DMS153 (cell line): Measurements from ENCODE around the gene PDE6G.

Experiments used
- DNase-seq: peaks from one replicate; lab custom pipeline; 2025; lab: John Stamatoyannopoulos, UW

The PDE6G gene

GRCh38 chr17:81656118-81656743 lies at the start of gene PDE6G:
PDE6G (minus strand) TSS chr17:81656542; CDS start chr17:81653305, 3,237 bp downstream.
- no peak for DNase-seq

GRCh38 chr17:81705518-81706231 lies 49.3 kb upstream of the PDE6G start:
- DNase-seq: no peak

DNA sequence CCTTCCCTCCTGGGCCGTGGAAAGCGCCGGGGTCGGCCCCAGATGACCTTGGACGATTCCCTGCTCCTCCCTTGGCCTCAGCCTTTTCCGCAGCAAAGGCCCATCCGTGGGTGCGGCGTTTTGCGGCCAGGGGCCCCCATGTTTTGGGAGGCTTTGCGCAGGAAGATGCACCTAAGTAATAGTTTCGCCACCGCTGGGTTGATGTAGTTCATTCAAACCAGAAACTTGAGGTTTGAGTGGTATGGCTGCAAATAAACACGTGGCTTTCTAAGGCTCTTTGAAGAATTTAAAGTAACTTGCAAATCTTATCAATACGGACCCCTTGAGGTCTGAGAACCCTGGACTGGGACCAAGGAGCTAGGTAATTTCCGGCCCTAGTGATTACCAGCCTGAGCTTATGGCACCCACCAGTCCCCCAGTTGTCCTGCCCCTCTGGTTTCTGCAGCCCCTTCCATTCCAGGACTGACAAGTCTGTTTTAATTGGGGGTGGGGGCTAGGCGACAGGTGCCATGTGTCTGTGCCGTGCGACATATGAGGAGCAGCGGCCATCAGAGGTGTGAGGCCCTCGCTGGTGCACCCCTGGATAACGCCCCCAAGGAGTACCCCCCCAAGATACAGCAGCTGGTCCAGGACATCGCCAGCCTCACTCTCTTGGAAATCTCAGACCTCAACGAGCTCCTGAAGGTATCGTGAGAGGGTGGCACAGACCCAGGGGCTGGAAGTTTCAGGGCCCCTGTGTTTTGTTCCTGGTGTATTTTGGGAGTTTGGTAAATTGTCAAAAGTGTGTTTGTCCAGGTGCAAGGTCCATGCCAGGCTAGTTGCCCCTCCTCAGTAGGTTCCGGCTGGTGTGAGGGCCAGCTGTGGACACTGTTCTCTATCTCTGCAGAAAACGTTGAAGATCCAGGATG lies 47.7 kb upstream of the PDE6G start:
- DNase-seq: no peak

- DNase-seq: peak; percentile 86
Observed at GRCh38 chr17:81702934-81703746, 46.8 kb upstream of the PDE6G start, which contains the start of gene MRPL12. MRPL12 (plus strand) TSS chr17:81703367; CDS start chr17:81703502, 135 bp downstream.

DNA sequence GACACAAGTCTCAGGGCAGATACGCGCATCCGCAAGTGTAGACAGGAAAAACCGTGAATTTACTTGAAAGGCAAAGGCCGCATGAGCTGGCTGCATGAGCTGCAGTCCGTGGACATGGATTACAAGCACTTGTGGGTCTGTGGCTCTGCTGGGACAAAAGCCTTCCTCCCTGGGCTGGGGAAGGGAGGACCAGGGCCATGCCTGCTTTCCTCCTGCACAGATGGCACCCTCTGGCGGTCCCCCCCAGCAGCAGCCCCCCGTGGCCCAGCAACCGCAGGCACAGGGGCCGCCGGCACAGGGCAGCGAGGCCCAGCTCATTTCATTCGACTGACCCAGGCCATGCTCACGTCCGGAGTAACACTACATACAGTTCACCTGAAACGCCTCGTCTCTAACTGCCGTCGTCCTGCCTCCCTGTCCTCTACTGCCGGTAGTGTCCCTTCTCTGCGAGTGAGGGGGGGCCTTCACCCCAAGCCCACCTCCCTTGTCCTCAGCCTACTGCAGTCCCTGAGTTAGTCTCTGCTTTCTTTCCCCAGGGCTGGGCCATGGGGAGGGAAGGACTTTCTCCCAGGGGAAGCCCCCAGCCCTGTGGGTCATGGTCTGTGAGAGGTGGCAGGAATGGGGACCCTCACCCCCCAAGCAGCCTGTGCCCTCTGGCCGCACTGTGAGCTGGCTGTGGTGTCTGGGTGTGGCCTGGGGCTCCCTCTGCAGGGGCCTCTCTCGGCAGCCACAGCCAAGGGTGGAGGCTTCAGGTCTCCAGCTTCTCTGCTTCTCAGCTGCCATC lies 45.1 kb upstream of the PDE6G start:
- no peak for DNase-seq

GRCh38 chr17:81700353-81701287 lies 44.3 kb upstream of the PDE6G start:
- DNase-seq: no peak

DNA sequence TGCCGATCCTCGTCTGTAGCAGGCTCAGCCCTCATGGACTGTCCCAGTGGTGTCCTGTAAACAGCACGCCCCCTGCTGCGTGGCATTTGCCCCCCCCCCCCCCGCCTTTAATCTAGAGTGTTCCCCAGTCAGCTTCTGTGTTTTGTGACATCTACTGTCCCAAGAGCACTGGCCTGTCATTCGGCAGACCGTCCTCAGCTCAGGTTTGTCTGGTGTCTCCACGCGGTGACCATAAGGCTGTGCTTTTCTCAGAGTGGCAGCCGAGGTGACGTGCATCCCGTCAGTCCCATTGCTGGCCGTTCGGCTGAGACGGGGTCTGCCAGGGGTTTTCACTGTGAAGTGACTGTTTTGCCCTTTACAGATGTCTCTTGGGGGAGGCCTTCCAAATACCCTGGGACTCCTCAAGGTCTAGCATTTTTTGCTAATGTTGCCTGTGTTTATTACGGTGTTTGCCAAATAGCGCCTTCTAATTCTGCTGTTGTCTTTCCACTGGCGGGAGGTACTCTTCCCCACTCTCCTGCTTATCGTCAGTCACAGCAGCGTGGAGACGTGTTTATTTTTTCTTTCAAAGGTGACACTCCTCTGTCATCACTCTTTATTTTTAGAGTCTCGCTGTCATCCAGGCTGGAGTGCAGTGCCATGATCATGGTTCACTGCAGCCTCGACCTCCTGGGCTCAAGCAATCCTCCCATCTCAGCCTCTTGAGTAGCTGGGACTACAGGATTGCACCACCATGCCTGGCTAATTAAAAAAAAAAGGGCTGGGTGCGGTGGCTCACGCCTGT lies 41.1 kb upstream of the PDE6G start:
- no peak for DNase-seq

- DNase-seq: no peak
Observed at GRCh38 chr17:81696218-81696941, 40.0 kb upstream of the PDE6G start.

- no peak for DNase-seq
Observed at GRCh38 chr17:81695801-81696200, 39.5 kb upstream of the PDE6G start.

GRCh38 chr17:81695211-81695610 lies 38.9 kb upstream of the PDE6G start:
- DNase-seq: no peak

- DNase-seq: no peak
Observed at GRCh38 chr17:81694810-81695209, 38.5 kb upstream of the PDE6G start.

DNA sequence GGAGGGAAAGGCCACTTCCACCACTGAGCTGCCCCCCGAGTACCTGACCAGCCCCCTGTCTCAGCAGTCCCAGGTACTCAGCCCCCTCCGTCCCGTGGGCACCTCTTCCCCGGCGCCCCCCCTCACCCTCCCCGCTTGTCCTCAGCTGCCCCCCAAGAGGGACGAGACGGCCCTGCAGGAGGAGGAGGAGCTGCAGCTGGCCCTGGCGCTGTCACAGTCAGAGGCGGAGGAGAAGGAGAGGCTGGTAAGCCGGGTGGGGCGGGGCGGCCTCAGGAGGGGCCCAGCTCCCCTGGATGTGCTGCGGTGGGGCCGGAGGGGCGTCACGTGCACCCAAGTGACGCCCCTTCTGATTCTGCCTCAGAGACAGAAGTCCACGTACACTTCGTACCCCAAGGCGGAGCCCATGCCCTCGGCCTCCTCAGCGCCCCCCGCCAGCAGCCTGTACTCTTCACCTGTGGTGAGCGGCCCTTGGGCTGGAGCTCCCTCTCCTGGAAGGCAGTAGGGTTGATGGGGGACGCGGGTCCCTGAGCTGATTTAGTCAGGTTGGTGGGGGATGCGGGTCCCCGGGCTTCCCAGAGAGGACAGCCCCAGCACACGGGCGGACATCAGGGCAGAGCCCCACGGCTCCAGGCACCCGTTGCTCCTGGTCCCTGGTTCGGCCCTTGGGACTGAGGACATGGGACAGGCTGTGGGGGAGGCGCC lies 37.3 kb upstream of the PDE6G start:
- no peak for DNase-seq

DNA sequence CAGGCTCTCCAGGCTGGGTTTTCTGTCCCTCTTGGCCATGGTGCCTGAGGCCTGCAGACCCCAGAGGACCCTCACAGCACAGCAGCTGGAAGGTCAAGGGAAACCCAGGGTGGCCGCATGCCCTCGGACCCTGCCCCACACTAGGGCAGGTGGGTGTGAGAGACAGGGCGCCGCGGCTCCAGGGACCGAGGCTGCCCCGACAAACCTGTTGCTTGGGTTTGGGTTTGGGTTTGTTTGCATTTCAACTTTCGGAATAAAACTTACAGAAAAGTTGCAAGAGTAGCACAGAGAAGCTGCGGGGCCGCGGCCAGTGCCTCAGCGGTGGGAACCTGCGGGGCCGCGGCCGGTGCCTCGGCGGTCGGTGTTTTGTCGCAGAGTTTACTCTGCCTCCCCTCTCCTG lies 35.3 kb upstream of the PDE6G start:
- no peak for DNase-seq

GRCh38 chr17:81691196-81691595 lies 34.9 kb upstream of the PDE6G start:
- no peak for DNase-seq

- no peak for DNase-seq
Observed at GRCh38 chr17:81690549-81690948, 34.2 kb upstream of the PDE6G start.

DNA sequence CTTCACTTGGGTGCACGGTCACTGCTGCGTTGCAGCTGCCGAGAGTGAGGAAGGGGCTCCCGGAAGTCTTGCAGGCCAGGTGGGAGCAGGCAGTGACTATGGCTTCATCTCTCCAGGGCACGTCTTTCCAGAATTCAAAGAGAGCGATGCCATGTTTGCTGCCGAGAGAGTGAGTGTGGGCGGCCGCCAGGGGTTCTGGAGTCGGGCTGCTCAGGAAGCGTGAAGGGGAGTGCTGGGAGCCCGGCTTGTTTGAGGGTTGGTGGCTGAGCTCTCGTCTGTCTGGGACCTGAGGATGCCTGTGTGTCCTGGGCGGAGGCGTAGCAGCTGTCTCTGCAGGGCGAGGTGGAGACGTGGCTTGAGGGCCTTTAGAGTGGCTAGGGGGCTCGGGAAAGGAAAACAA lies 33.7 kb upstream of the PDE6G start:
- DNase-seq: no peak

GRCh38 chr17:81688616-81689015 lies 32.3 kb upstream of the PDE6G start:
- DNase-seq: no peak
